Nephron progenitor cell (in vitro differentiated cells): ENCODE data around the gene KCNK13.
"Not testable (repeated sequence)": the region's sequence is repeated elsewhere in the genome, so short reads cannot be mapped to it uniquely, and the experiment has no call there.

Experiments
- DNase-seq: peaks from one replicate; pipeline ENCODE4 v3.0.0; 2021
- H3K27ac Mint-ChIP-seq: 2 replicates; pipeline ENCODE4 v1.8.0; 2021; ENCODE audit warnings: mild to moderate bottlenecking, moderate library complexity, mixed read lengths
- H3K27me3 Mint-ChIP-seq: 2 replicates; pipeline ENCODE4 v1.8.0; 2021; ENCODE audit warnings: mild to moderate bottlenecking, low read depth, mixed read lengths; ENCODE audit not compliant: poor library complexity
- H3K36me3 Mint-ChIP-seq: 2 replicates; pipeline ENCODE4 v1.8.0; 2021; ENCODE audit warnings: low read depth, mixed read lengths
- H3K4me1 Mint-ChIP-seq: 2 replicates; pipeline ENCODE4 v1.8.0; 2021; ENCODE audit warnings: mixed read lengths
- H3K4me3 Mint-ChIP-seq: 2 replicates; pipeline ENCODE4 v1.8.0; 2021; ENCODE audit warnings: mild to moderate bottlenecking, moderate library complexity, mixed read lengths
- H3K9me3 Mint-ChIP-seq: 2 replicates; pipeline ENCODE4 v1.8.0; 2021; ENCODE audit warnings: mild to moderate bottlenecking, moderate library complexity, mixed read lengths
- CTCF ChIP-seq: fragments of 200-600 bp; sonication (generic); IDR thresholded peaks from 2 replicates; pipeline ENCODE4 v1.5.0; 2021; ENCODE audit warnings: antibody characterized with exemption

KCNK13 gene

GRCh38 chr14:90191585-90191984 lies 129.8 kb downstream of the KCNK13 start:
- Mint-ChIP-seq H3K27ac (no peak overlapping the region), H3K4me1 (peaks cover 5% of the 10 kb centered on the region), H3K27me3 (peaks cover 36% of the 10 kb centered on the region), H3K9me3 (peaks cover 11% of the 10 kb centered on the region), H3K4me3 (no peak overlapping the region), H3K36me3 (no peaks in the 10 kb centered on the region)
- TF ChIP-seq CTCF, result no peak
- DNase-seq, result no peak

- no peak for TF ChIP-seq CTCF
- Mint-ChIP-seq H3K4me1 (peaks cover 5% of the 10 kb centered on the region), H3K27me3 (peaks cover 46% of the 10 kb centered on the region), H3K9me3 (peaks cover 3% of the 10 kb centered on the region), H3K27ac (no peak overlapping the region), H3K4me3 (no peak overlapping the region), H3K36me3 (no peaks in the 10 kb centered on the region)
- peak; percentile 11 for DNase-seq
These were observed 132.1 kb downstream of the KCNK13 start for GRCh38 chr14:90193925-90194324.

GRCh38 chr14:90194706-90195105 lies 132.9 kb downstream of the KCNK13 start:
- no peak overlapping the region for H3K4me3 Mint-ChIP-seq
- H3K36me3 Mint-ChIP-seq, result no peaks in the 10 kb centered on the region
- H3K4me1 Mint-ChIP-seq, result peaks cover 5% of the 10 kb centered on the region
- H3K27me3 Mint-ChIP-seq, result peaks cover 48% of the 10 kb centered on the region
- no peaks in the 10 kb centered on the region for H3K9me3 Mint-ChIP-seq
- no peak overlapping the region for H3K27ac Mint-ChIP-seq
- TF ChIP-seq CTCF, result no peak
- DNase-seq, result no peak

GRCh38 chr14:90198541-90199060 lies 136.8 kb downstream of the KCNK13 start:
- no peaks in the 10 kb centered on the region for H3K36me3 Mint-ChIP-seq
- no peak for TF ChIP-seq CTCF
- H3K4me1 Mint-ChIP-seq, result peaks cover 5% of the 10 kb centered on the region
- no peak for DNase-seq
- H3K9me3 Mint-ChIP-seq, result peaks cover 12% of the 10 kb centered on the region
- H3K27ac Mint-ChIP-seq, result no peak overlapping the region
- H3K27me3 Mint-ChIP-seq, result peaks cover 47% of the 10 kb centered on the region
- no peak overlapping the region for H3K4me3 Mint-ChIP-seq

GRCh38 chr14:90200546-90200945 lies 138.8 kb downstream of the KCNK13 start:
- Mint-ChIP-seq H3K27me3 (peaks cover 41% of the 10 kb centered on the region), H3K9me3 (peaks cover 13% of the 10 kb centered on the region)
- not testable (repeated sequence) for DNase-seq, H3K36me3 Mint-ChIP-seq, H3K4me1 Mint-ChIP-seq, H3K4me3 Mint-ChIP-seq, H3K27ac Mint-ChIP-seq

- Mint-ChIP-seq H3K4me1 (no peaks in the 10 kb centered on the region), H3K27me3 (peaks cover 36% of the 10 kb centered on the region), H3K4me3 (no peak overlapping the region), H3K36me3 (no peaks in the 10 kb centered on the region), H3K27ac (no peak overlapping the region), H3K9me3 (peaks cover 20% of the 10 kb centered on the region)
- no peak for DNase-seq
- TF ChIP-seq CTCF, result no peak
These were observed 139.6 kb downstream of the KCNK13 start for GRCh38 chr14:90201344-90201743.
